Fibroblast of the aortic adventitia (primary cell): Measurements from ENCODE around the gene TAC3. TPM values are rescaled to one million over a fixed set of nuclear protein-coding genes. Genes with fewer than 3 reads are reported as not detected.

Experiments used
- DNase-seq: peaks from one replicate; pipeline ENCODE4 v3.0.0-alpha.2; 2010; ENCODE audit warnings: low read depth
- H3K4me3 ChIP-seq: 2 replicates; pipeline ENCODE4 v1.5.1; 2011; ENCODE audit warnings: low read depth, mild to moderate bottlenecking, control low read depth, low read length, moderate library complexity
- CTCF ChIP-seq: IDR thresholded peaks from 2 replicates; pipeline ENCODE4 v1.5.1; 2011; ENCODE audit warnings: mild to moderate bottlenecking, low read length, control low read depth, inconsistent platforms; ENCODE audit not compliant: insufficient read depth
- total RNA-seq: library from RNA; depleted of rRNA; stranded (reverse); fragments of >200 nt; gene quantifications from 2 replicates; pipeline ENCODE4 v1.2.3, GENCODE V29; 2012; ENCODE audit warnings: low replicate concordance

The TAC3 gene
- total RNA-seq, 1 donor = not detected

GRCh38 chr12:57051011-57051410 is 34.7 kb upstream of the TAC3 start:
- DNase-seq = no peak
- no peak overlapping the region for H3K4me3 ChIP-seq
- no peak for TF ChIP-seq CTCF

GRCh38 chr12:57049890-57050289 is 33.6 kb upstream of the TAC3 start, which contains the start of gene MYO1A:
TSS of gene MYO1A (minus strand) at chr12:57050129. CDS start at chr12:57048323, 1,806 bp downstream.
- no peak within 1 kb of the TSS for H3K4me3 ChIP-seq
- no peak for TF ChIP-seq CTCF
- DNase-seq = peak; percentile 15

DNA sequence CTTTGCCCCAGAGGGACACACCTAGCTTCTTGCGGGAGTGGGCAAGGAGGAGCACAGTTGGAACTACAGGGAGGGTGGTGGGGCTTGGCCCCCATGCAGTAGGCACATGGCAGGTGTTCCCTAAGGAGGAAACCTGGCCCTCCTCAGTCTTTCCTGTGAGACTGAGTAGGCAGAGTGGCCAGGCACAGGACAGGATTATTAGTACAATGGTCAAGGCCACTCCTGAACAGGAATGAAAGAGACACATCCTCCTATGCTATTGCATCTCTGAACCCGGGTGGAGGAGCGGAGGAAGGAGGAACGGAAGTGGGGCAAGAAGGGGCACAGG is 32.8 kb upstream of the TAC3 start:
- H3K4me3 ChIP-seq = no peak overlapping the region
- TF ChIP-seq CTCF = no peak
- no peak for DNase-seq

- H3K4me3 ChIP-seq = no peak overlapping the region
- no peak for DNase-seq
- TF ChIP-seq CTCF = no peak
Measured at GRCh38 chr12:57048423-57049118, 32.2 kb upstream of the TAC3 start.

DNA sequence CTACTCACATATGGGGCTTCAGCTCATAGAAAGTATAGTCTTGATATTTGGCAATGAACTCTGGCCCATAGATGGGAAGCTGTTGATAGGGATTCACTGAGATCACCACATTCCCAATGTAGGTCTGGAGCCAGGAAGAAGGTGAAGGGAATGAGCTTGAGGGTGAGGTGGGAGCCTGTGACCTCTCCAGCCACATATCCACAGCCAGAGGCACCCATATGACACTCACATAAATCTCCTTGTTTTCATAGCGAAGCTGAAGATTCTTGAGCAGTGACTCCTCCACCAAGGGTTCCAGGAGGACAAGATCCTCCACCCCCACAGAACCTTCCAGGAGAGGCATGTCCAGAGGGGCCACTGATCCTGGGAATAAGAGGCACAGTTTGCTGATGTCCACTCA is 31.7 kb upstream of the TAC3 start:
- TF ChIP-seq CTCF = no peak
- DNase-seq = peak; percentile 5
- no peak overlapping the region for H3K4me3 ChIP-seq

DNA sequence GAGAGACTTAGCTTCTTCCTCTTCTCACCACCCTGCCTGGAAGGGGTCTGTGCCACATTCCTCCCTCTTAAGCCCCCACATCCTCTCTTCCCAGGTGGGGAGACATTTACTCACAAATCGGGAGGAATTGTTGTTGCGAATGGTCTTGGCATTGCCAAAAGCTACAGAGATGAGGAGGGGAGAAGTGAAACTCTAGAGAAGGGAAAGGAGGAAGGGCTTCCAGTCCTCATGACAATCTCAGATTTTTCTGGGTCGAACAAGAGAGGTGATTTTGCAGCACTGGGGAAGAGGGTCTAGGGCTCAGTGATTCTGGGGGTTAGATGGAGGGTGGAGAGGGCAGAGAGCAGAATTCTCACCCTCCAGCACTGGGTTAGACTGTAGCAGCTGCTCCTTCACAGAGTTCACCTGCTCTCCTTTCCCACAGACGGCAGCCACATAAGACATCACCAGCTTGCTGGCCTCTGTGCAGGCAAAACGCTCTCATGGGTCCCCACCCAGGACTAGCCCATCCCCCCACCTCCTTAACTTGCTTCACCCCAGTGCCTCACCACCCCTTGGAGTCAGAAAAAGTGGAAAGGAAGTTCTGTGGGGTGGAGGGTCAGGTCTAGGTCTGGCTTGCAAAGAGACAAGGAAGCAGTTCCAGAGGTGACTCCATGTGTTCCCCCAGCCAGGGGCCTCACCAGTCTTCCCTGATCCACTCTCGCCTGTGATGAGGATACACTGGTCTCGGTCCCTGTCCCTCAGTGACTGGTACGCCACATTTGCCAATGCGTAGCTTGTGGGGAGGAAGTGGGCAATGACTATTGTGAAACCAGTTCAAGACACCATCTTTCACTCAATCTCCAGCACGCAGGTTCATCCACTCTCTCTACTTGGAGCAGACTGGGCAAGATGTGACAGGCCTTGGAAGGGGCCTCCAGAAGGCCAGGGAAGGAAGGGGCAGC is 30.9 kb upstream of the TAC3 start:
- no peak overlapping the region for H3K4me3 ChIP-seq
- no peak for TF ChIP-seq CTCF
- DNase-seq = no peak
